ENCODE data around the gene PLA2G1B. TPM values are rescaled to one million over a fixed set of nuclear protein-coding genes. Genes with fewer than 3 reads are reported as not detected.

Gene PLA2G1B
- total and polyA plus RNA-seq, 11 donors: 0.93 to 2.0 (median 1.5) TPM; not detected in 7

GRCh38 chr12:120328228-120328627 is 649 bp upstream of the PLA2G1B start:
- H3K4me1 ChIP-seq: peaks cover 0 to 9% (median 0%) of the 10 kb centered on the region in 12 donors
- H3K9me3 ChIP-seq: no peaks in the 10 kb centered on the region
- H3K27ac ChIP-seq: no peak overlapping the region
- ATAC-seq: no peak
- intact Hi-C loops (cut with DNase I): loop anchor here in 2 of 10 donors (5.0 to 10.0 kb wide), 3 partner anchors 104 to 787 kb away; partner anchors contain the start of gene COX6A1 (in 1 of the 2)
- H3K27me3 ChIP-seq: no peaks in the 10 kb centered on the region
- H3K4me3 ChIP-seq: no peak overlapping the region
- no peaks in the 10 kb centered on the region for H3K36me3 ChIP-seq
- 75 to 86% (median 82%) methylated on average over 4 of the region's 4 CpGs for WGBS, 4 donors
- TF ChIP-seq POLR2A (IDR thresholded peaks at IDR 0.05) (no peak), CTCF (IDR thresholded peaks at IDR 0.05) (no peak)
- DNase-seq: no peak

- no peaks in the 10 kb centered on the region for H3K36me3 ChIP-seq
- DNase-seq (no peak), ATAC-seq (no peak)
- H3K4me1 ChIP-seq: peaks cover 0 to 9% (median 0%) of the 10 kb centered on the region in 12 donors
- no peaks in the 10 kb centered on the region for H3K27me3 ChIP-seq
- no peaks in the 10 kb centered on the region for H3K9me3 ChIP-seq
- H3K4me3 ChIP-seq: no peak overlapping the region
- 57 to 72% (median 66%) methylated on average over 9 of the region's 9 CpGs for WGBS, 4 donors
- no peak overlapping the region for H3K27ac ChIP-seq
- intact Hi-C loops (cut with DNase I): loop anchor here in 2 of 10 donors (5.0 to 10.0 kb wide), 3 partner anchors 107 to 790 kb away; partner anchors contain the start of gene COX6A1 (in 1 of the 2)
- no peak for TF ChIP-seq CTCF (IDR thresholded peaks at IDR 0.05)
- TF ChIP-seq POLR2A (IDR thresholded peaks at IDR 0.05): no peak
These were observed 2.6 kb downstream of the PLA2G1B start for GRCh38 chr12:120324841-120325417.

- no peak overlapping the region for H3K27ac ChIP-seq
- H3K36me3 ChIP-seq: no peaks in the 10 kb centered on the region
- DNase-seq (no peak), ATAC-seq (no peak)
- 85 to 91% (median 86%) methylated on average over 2 of the region's 2 CpGs for WGBS, 4 donors
- peaks cover 0 to 9% (median 0%) of the 10 kb centered on the region in 12 donors for H3K4me1 ChIP-seq
- H3K27me3 ChIP-seq: no peaks in the 10 kb centered on the region
- no peak overlapping the region for H3K4me3 ChIP-seq
- TF ChIP-seq CTCF (IDR thresholded peaks at IDR 0.05) (no peak), POLR2A (IDR thresholded peaks at IDR 0.05) (no peak)
- no peaks in the 10 kb centered on the region for H3K9me3 ChIP-seq
- intact Hi-C loops (cut with DNase I): loop anchor here in 2 of 10 donors (10.0 kb wide), 2 partner anchors 111 to 791 kb away; partner anchors contain the start of gene COX6A1 (in 1 of the 2)
These were observed 3.8 kb downstream of the PLA2G1B start for GRCh38 chr12:120323772-120324171.

GRCh38 chr12:120321382-120322202 is 6.0 kb downstream of the PLA2G1B start:
- no peaks in the 10 kb centered on the region for H3K27me3 ChIP-seq
- no peak for DNase-seq
- H3K9me3 ChIP-seq: no peaks in the 10 kb centered on the region
- H3K36me3 ChIP-seq: no peaks in the 10 kb centered on the region
- intact Hi-C loops (cut with DNase I): loop anchor here in 2 of 10 donors (10.0 kb wide), 2 partner anchors 113 to 793 kb away; partner anchors contain the start of gene COX6A1 (in 1 of the 2)
- WGBS, 4 donors: 82 to 85% (median 85%) methylated on average over 13 of the region's 13 CpGs
- H3K4me3 ChIP-seq: no peak overlapping the region
- peaks cover 0 to 18% (median 8%) of the 10 kb centered on the region in 12 donors for H3K4me1 ChIP-seq
- H3K27ac ChIP-seq: no peak overlapping the region
- no peak for ATAC-seq
- TF ChIP-seq POLR2A (IDR thresholded peaks at IDR 0.05): no peak
- no peak for TF ChIP-seq CTCF (IDR thresholded peaks at IDR 0.05)

Measured in heart left ventricle (tissue), 16 donors.